GM12873 (cell line): ENCODE data around the gene ARHGEF7.

Experiments
- CTCF ChIP-seq: IDR thresholded peaks from 2 replicates; pipeline ENCODE4 v1.5.1; 2012; ENCODE audit warnings: low read depth, mild to moderate bottlenecking, moderate library complexity, low read length, control low read depth; ENCODE audit not compliant: insufficient read depth; ENCODE audit errors: missing control alignments

Gene ARHGEF7

GRCh38 chr13:111278743-111279652 lies 163.9 kb downstream of the ARHGEF7 start:
- TF ChIP-seq CTCF, result no peak

- TF ChIP-seq CTCF, result no peak
Observed at GRCh38 chr13:111280226-111280625, 165.1 kb downstream of the ARHGEF7 start.

GRCh38 chr13:111280681-111281585 lies 165.8 kb downstream of the ARHGEF7 start:
- TF ChIP-seq CTCF, result no peak

- no peak for TF ChIP-seq CTCF
Observed at GRCh38 chr13:111281751-111282311, 166.7 kb downstream of the ARHGEF7 start.

GRCh38 chr13:111282425-111282824 lies 167.3 kb downstream of the ARHGEF7 start:
- TF ChIP-seq CTCF, result no peak

GRCh38 chr13:111282997-111283396 lies 167.9 kb downstream of the ARHGEF7 start:
- no peak for TF ChIP-seq CTCF

GRCh38 chr13:111283457-111283856 lies 168.3 kb downstream of the ARHGEF7 start:
- TF ChIP-seq CTCF, result no peak
